Measurements from ENCODE around the gene SLX9. TPM values are rescaled to one million over a fixed set of nuclear protein-coding genes. Genes with fewer than 3 reads are reported as not detected.

The SLX9 gene
- total RNA-seq, 1 experiment from 2014 or later = 74.3 TPM

DNA sequence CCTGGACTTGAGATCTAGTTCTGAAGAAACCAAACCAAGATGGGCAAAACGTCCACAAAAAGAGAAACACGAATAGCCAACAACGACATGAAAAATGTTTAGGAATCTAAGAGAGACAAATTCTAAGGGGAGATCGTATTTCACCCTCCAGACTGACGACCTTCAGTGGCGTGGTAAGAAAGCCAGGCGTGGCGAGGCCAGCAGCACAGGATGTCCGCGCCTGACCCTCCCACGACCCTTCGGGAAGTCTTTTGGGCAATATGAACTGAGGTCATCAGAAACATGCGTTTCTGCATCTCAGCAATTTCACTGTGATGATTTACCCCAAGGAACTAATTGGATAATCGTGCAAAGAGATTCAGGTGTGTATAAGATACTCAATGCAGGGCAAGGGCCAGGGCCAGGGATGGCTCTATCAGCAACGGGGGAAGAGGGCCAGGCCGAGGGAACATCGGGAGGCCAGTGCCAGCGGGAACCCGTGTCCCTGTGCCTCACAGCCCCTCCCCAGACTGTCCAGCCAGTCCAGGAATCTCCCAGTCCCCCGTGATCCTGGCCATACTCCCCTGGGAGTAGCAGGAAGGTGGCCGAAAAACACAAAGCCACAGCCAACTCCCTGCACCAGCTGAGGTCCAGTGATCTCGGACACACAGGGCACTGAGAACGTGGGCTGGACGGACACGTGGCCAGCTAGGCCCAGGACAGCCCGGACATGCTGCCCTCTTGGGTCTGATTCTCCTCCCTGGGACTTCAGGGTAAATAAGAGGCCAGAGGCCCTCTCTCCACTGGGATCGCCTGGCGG lies 81.0 kb downstream of the SLX9 start:
- H3K9ac ChIP-seq (ENCODE audit: extremely low read depth, insufficient read length, low read length) = no peak overlapping the region
- H4K8ac ChIP-seq (replicated peaks; ENCODE audit: insufficient read length, low read depth, low read length) = no peak overlapping the region
- H3K23me2 ChIP-seq (ENCODE audit: insufficient read length, low read depth, low read length, poor library complexity, severe bottlenecking) = no peaks in the 10 kb centered on the region
- H4K20me1 ChIP-seq (ENCODE audit: control insufficient read depth, insufficient read depth, insufficient read length) = no peaks in the 10 kb centered on the region
- no peak overlapping the region for H3K27ac ChIP-seq (ENCODE audit: insufficient read length, low read depth, low read length)
- no peak overlapping the region for H2BK5ac ChIP-seq (ENCODE audit: insufficient read length, low read length)
- no peaks in the 10 kb centered on the region for H3K79me1 ChIP-seq (ENCODE audit: insufficient read depth, low read depth, low read length, poor library complexity, severe bottlenecking)
- H3K14ac ChIP-seq (ENCODE audit: insufficient read depth, low read length) = no peak overlapping the region
- H3K4me3 Mint-ChIP-seq = no peak overlapping the region
- no peaks in the 10 kb centered on the region for H3K79me2 ChIP-seq (ENCODE audit: insufficient read depth, low read length)
- H2BK120ac ChIP-seq (ENCODE audit: low read depth, low read length, poor library complexity, severe bottlenecking) = no peak overlapping the region
- H2AFZ ChIP-seq (ENCODE audit: low read length) = no peak overlapping the region
- TF ChIP-seq, protein P1, sequence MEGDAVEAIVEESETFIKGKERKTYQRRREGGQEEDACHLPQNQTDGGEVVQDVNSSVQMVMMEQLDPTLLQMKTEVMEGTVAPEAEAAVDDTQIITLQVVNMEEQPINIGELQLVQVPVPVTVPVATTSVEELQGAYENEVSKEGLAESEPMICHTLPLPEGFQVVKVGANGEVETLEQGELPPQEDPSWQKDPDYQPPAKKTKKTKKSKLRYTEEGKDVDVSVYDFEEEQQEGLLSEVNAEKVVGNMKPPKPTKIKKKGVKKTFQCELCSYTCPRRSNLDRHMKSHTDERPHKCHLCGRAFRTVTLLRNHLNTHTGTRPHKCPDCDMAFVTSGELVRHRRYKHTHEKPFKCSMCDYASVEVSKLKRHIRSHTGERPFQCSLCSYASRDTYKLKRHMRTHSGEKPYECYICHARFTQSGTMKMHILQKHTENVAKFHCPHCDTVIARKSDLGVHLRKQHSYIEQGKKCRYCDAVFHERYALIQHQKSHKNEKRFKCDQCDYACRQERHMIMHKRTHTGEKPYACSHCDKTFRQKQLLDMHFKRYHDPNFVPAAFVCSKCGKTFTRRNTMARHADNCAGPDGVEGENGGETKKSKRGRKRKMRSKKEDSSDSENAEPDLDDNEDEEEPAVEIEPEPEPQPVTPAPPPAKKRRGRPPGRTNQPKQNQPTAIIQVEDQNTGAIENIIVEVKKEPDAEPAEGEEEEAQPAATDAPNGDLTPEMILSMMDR (conservative IDR thresholded peaks at IDR 0.05) = no peak
- no peak overlapping the region for H2AK5ac ChIP-seq (ENCODE audit: insufficient read length, low read length)
- no CpG with 5 or more reads among the region's 28 CpGs for WGBS (ENCODE audit: extremely low coverage, insufficient read length, low lambda C conversion rate)
- H3K18ac ChIP-seq (ENCODE audit: insufficient read length, low read depth, low read length) = no peak overlapping the region
- peaks cover 7 to 11% of the 10 kb centered on the region in 2 experiments for H3K4me1 Mint-ChIP-seq
- no peak overlapping the region for H3K4ac ChIP-seq (ENCODE audit: low read depth, low read length)
- H4K5ac ChIP-seq (ENCODE audit: insufficient read length, low read depth, low read length) = no peak overlapping the region
- H2BK15ac ChIP-seq (ENCODE audit: low read depth, low read length) = no peak overlapping the region
- DNase-seq = no peak
- H3T11ph ChIP-seq (ENCODE audit: low read length) = no peak overlapping the region
- no peak overlapping the region for H4K91ac ChIP-seq (ENCODE audit: insufficient read length, low read depth, low read length)
- no peak overlapping the region for H3K23ac ChIP-seq (ENCODE audit: insufficient read length, low read depth, low read length)
- no peak overlapping the region for H3K56ac ChIP-seq (ENCODE audit: insufficient read length, low read depth, low read length)
- peaks cover 1 to 11% (median 4%) of the 10 kb centered on the region in 3 experiments; a peak in 4 of 7 replicates for H3K36me3 Mint-ChIP-seq (ENCODE audit: insufficient read depth in 1 of 3, low read depth in 3 of 3)
- no peak overlapping the region for H2BK12ac ChIP-seq (ENCODE audit: insufficient read length, low read depth, low read length)
- H3K4me1 ChIP-seq (ENCODE audit: insufficient read depth, low read length) = no peaks in the 10 kb centered on the region
- no peak overlapping the region for H3K4me2 ChIP-seq (ENCODE audit: insufficient read depth, insufficient read length, low read length)
- H2BK20ac ChIP-seq (ENCODE audit: low read depth, low read length, poor library complexity, severe bottlenecking) = no peak overlapping the region
- peaks cover 17 to 20% of the 10 kb centered on the region in 2 experiments for H3K9me3 Mint-ChIP-seq
- peaks cover 68% of the 10 kb centered on the region for H3K27me3 Mint-ChIP-seq (ENCODE audit: low read depth)
- no peak overlapping the region for H3K27ac Mint-ChIP-seq
- H3K9me3 ChIP-seq (ENCODE audit: control insufficient read depth, low read depth, low read length) = no peaks in the 10 kb centered on the region
- no peaks in the 10 kb centered on the region; the same call in 1 of the 2 replicates for H3K27me3 ChIP-seq (ENCODE audit: insufficient read depth, low read length)
